ENCODE results near the gene YIPF5. TPM values are rescaled to one million over a fixed set of nuclear protein-coding genes. Genes with fewer than 3 reads are reported as not detected.

YIPF5 gene
- total RNA-seq, 1 experiment from 2014 or later: 66.9 TPM

- Mint-ChIP-seq H3K27ac (ENCODE audit: unreplicated experiment) (peak overlapping the region; percentile 85), H3K27me3 (ENCODE audit: unreplicated experiment) (no peaks in the 10 kb centered on the region), H3K4me3 (ENCODE audit: low read depth, unreplicated experiment) (peak overlapping the region; percentile 87), H3K36me3 (ENCODE audit: insufficient read depth, unreplicated experiment) (peaks cover 19% of the 10 kb centered on the region), H3K9me3 (ENCODE audit: low read depth, unreplicated experiment) (no peaks in the 10 kb centered on the region), H3K4me1 (ENCODE audit: low read depth, unreplicated experiment) (peaks cover 20% of the 10 kb centered on the region)
- DNase-seq: no peak
- CTCF ChIA-PET: interaction anchor here (1.0 to 1.7 kb wide), 3 partner anchors 18 to 192 kb away, joined by 4 to 7 read pairs (median 7); no protein-coding TSS in a partner anchor
- intact Hi-C loops (cut with micrococcal nuclease; ENCODE audit: unreplicated experiment): loop anchor here (1.0 kb wide), 1 partner anchor 1812 kb away; no protein-coding TSS in a partner anchor
- TF ChIP-seq, protein P1, sequence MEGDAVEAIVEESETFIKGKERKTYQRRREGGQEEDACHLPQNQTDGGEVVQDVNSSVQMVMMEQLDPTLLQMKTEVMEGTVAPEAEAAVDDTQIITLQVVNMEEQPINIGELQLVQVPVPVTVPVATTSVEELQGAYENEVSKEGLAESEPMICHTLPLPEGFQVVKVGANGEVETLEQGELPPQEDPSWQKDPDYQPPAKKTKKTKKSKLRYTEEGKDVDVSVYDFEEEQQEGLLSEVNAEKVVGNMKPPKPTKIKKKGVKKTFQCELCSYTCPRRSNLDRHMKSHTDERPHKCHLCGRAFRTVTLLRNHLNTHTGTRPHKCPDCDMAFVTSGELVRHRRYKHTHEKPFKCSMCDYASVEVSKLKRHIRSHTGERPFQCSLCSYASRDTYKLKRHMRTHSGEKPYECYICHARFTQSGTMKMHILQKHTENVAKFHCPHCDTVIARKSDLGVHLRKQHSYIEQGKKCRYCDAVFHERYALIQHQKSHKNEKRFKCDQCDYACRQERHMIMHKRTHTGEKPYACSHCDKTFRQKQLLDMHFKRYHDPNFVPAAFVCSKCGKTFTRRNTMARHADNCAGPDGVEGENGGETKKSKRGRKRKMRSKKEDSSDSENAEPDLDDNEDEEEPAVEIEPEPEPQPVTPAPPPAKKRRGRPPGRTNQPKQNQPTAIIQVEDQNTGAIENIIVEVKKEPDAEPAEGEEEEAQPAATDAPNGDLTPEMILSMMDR (IDR thresholded peaks at IDR 0.05; ENCODE audit: unreplicated experiment): no peak
- BruUV-seq (replicated peaks): no TSS peak
Observed at GRCh38 chr5:144169904-144170275, 569 bp downstream of the YIPF5 start.

DNA sequence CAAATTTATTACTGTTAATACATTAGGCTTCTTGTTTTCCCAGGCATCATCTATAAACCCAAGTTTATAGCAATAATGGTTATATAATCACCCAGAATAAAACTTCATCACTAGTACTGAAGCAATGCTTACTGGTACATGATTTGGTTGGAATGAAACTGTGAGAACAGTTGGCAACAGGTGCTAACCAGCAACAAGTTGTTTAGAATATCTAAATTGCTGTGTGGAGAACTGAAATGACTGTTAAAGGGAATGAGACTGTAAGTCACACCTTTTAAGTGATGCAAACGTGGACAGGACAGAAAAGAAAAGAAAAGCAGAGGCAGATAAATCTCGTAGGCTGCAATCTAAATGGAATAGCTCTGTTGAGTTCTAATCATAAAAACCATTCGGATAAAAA lies 2.5 kb downstream of the YIPF5 start:
- Mint-ChIP-seq H3K27me3 (ENCODE audit: unreplicated experiment) (no peaks in the 10 kb centered on the region), H3K9me3 (ENCODE audit: low read depth, unreplicated experiment) (no peaks in the 10 kb centered on the region), H3K4me3 (ENCODE audit: low read depth, unreplicated experiment) (peak overlapping the region; percentile 7), H3K4me1 (ENCODE audit: low read depth, unreplicated experiment) (peaks cover 20% of the 10 kb centered on the region), H3K36me3 (ENCODE audit: insufficient read depth, unreplicated experiment) (peaks cover 26% of the 10 kb centered on the region), H3K27ac (ENCODE audit: unreplicated experiment) (no peak overlapping the region)
- BruUV-seq (replicated peaks): no TSS peak
- no peak for DNase-seq
- TF ChIP-seq, protein P1 (IDR thresholded peaks at IDR 0.05; ENCODE audit: unreplicated experiment): no peak
- intact Hi-C loops (cut with micrococcal nuclease; ENCODE audit: unreplicated experiment): no loop called here
- CTCF ChIA-PET: no interaction called here

DNA sequence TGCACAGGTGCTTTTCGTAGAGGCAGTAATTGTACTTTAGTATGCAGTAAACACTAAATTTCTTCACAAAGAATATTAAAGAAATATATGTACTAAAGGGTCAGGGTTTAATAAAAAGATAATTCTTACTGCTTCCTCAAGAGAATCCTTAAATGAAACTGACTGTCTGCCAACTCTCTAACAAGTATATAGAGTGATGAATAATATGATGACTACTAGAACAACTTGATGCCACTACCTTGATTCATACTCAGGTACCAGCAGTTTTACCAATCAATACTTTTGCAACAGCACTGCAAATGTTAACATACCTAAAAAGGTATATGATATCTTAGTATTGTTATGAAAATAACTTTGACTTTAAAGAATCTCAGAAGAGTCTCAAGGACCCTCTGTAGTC lies 3.8 kb downstream of the YIPF5 start:
- H3K27me3 Mint-ChIP-seq (ENCODE audit: unreplicated experiment): no peaks in the 10 kb centered on the region
- no peak for DNase-seq
- intact Hi-C loops (cut with micrococcal nuclease; ENCODE audit: unreplicated experiment): no loop called here

GRCh38 chr5:144162686-144163085 lies 7.8 kb downstream of the YIPF5 start:
- CTCF ChIA-PET: no interaction called here
- BruUV-seq (replicated peaks): no TSS peak
- H3K9me3 Mint-ChIP-seq (ENCODE audit: low read depth, unreplicated experiment): no peaks in the 10 kb centered on the region
- intact Hi-C loops (cut with micrococcal nuclease; ENCODE audit: unreplicated experiment): no loop called here
- H3K27ac Mint-ChIP-seq (ENCODE audit: unreplicated experiment): no peak overlapping the region
- TF ChIP-seq, protein P1 (IDR thresholded peaks at IDR 0.05; ENCODE audit: unreplicated experiment): no peak
- peaks cover 38% of the 10 kb centered on the region for H3K36me3 Mint-ChIP-seq (ENCODE audit: insufficient read depth, unreplicated experiment)
- H3K4me1 Mint-ChIP-seq (ENCODE audit: low read depth, unreplicated experiment): peaks cover under 1% of the 10 kb centered on the region
- no peak for DNase-seq
- no peak overlapping the region for H3K4me3 Mint-ChIP-seq (ENCODE audit: low read depth, unreplicated experiment)
- H3K27me3 Mint-ChIP-seq (ENCODE audit: unreplicated experiment): no peaks in the 10 kb centered on the region

More for the DNA sequence above, 3.8 kb downstream of the YIPF5 start:
- peaks cover 37% of the 10 kb centered on the region for H3K36me3 Mint-ChIP-seq (ENCODE audit: insufficient read depth, unreplicated experiment)
- peaks cover 20% of the 10 kb centered on the region for H3K4me1 Mint-ChIP-seq (ENCODE audit: low read depth, unreplicated experiment)
- H3K27ac Mint-ChIP-seq (ENCODE audit: unreplicated experiment): no peak overlapping the region
- TF ChIP-seq, protein P1 (IDR thresholded peaks at IDR 0.05; ENCODE audit: unreplicated experiment): no peak
- H3K4me3 Mint-ChIP-seq (ENCODE audit: low read depth, unreplicated experiment): no peak overlapping the region
- H3K9me3 Mint-ChIP-seq (ENCODE audit: low read depth, unreplicated experiment): no peaks in the 10 kb centered on the region
- CTCF ChIA-PET: no interaction called here
- BruUV-seq (replicated peaks): no TSS peak

All from Calu3 (cell line).